Nephron progenitor cell (in vitro differentiated cells): Measurements from ENCODE around the gene HIBCH.
A peak's percentile ranks its signal among the peaks of the same experiment; 100 is the strongest.

Experiments
- DNase-seq: peaks from one replicate; pipeline ENCODE4 v3.0.0; 2021
- H3K27ac Mint-ChIP-seq: 2 replicates; pipeline ENCODE4 v1.8.0; 2021; ENCODE audit warnings: mild to moderate bottlenecking, moderate library complexity, mixed read lengths
- H3K27me3 Mint-ChIP-seq: 2 replicates; pipeline ENCODE4 v1.8.0; 2021; ENCODE audit warnings: mild to moderate bottlenecking, low read depth, mixed read lengths; ENCODE audit not compliant: poor library complexity
- H3K36me3 Mint-ChIP-seq: 2 replicates; pipeline ENCODE4 v1.8.0; 2021; ENCODE audit warnings: low read depth, mixed read lengths
- H3K4me1 Mint-ChIP-seq: 2 replicates; pipeline ENCODE4 v1.8.0; 2021; ENCODE audit warnings: mixed read lengths
- H3K4me3 Mint-ChIP-seq: 2 replicates; pipeline ENCODE4 v1.8.0; 2021; ENCODE audit warnings: mild to moderate bottlenecking, moderate library complexity, mixed read lengths
- H3K9me3 Mint-ChIP-seq: 2 replicates; pipeline ENCODE4 v1.8.0; 2021; ENCODE audit warnings: mild to moderate bottlenecking, moderate library complexity, mixed read lengths
- TF ChIP-seq, protein P1 (sequence below): fragments of 200-600 bp; sonication (generic); IDR thresholded peaks from 2 replicates; pipeline ENCODE4 v1.5.0; 2021; ENCODE audit warnings: antibody characterized with exemption

Gene HIBCH

DNA sequence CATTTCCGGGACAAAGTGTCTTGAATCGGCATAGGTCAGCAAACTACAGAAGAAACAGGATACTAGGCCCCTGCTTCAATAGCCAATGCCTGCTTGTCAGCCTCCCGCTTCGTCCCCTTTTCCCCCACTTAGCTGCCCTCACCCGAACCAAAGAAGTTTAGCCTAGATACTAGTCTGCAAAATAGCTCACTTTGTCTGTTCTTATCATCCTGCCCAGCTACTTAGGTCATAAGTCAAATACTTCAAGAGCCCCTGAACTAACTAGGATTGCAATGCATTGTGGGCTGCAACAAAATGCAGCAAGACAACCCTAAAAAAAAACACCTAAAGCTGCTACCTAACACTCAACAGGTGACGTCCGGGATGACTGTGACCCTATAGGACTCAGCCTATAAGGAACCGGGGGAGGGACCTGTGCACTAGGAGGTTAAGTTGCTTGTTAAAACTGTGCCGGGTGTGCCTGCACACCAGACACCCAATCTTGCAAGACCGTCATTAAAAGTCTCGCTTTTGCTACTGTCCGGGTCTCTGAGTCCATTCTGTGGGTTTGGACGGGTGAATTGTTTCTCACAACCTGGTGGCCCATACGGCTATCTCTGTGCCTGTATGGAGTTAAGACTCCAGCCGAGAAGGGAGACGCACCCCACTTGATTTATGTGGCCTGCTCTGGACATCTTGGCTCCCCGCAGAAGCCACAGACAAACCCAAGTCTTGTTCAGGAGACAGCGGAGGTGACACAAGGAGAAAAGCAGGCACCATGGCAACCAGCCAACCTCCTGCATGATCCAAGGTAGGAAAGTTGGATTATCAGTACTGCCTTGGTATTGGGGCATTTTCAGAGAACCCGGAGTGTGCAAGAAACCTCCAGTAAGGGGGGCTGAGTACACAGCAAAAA lies 105.9 kb downstream of the HIBCH start:
- Mint-ChIP-seq H3K4me3 (no peak overlapping the region), H3K4me1 (peaks cover 45% of the 10 kb centered on the region), H3K36me3 (peaks cover 4% of the 10 kb centered on the region), H3K9me3 (no peaks in the 10 kb centered on the region), H3K27ac (peak overlapping the region; percentile 70), H3K27me3 (no peaks in the 10 kb centered on the region)
- TF ChIP-seq, protein P1, sequence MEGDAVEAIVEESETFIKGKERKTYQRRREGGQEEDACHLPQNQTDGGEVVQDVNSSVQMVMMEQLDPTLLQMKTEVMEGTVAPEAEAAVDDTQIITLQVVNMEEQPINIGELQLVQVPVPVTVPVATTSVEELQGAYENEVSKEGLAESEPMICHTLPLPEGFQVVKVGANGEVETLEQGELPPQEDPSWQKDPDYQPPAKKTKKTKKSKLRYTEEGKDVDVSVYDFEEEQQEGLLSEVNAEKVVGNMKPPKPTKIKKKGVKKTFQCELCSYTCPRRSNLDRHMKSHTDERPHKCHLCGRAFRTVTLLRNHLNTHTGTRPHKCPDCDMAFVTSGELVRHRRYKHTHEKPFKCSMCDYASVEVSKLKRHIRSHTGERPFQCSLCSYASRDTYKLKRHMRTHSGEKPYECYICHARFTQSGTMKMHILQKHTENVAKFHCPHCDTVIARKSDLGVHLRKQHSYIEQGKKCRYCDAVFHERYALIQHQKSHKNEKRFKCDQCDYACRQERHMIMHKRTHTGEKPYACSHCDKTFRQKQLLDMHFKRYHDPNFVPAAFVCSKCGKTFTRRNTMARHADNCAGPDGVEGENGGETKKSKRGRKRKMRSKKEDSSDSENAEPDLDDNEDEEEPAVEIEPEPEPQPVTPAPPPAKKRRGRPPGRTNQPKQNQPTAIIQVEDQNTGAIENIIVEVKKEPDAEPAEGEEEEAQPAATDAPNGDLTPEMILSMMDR, result no peak
- DNase-seq, result no peak

DNA sequence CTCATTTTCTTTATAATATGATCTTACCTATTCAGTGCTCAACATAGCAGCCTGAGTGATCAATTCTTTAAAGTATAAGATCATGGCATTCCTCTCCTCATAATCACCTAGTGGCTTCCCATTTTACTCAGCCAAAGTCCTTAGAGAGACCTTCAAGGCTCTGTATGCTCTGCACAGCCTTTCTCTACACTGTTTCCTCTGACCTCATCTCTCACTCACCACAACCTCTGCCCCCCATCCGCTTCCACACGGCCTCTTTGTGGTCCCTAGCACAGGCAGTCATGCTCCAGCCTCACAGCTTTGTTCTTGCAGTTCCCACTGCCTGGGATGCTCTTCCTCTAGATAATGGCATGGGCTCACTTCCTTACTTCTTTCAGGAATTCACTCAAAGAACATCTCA lies 109.2 kb downstream of the HIBCH start:
- Mint-ChIP-seq H3K9me3 (no peaks in the 10 kb centered on the region), H3K4me3 (no peak overlapping the region), H3K36me3 (no peaks in the 10 kb centered on the region), H3K27ac (no peak overlapping the region), H3K4me1 (peaks cover 23% of the 10 kb centered on the region), H3K27me3 (no peaks in the 10 kb centered on the region)
- TF ChIP-seq, protein P1, result no peak
- DNase-seq, result no peak

DNA sequence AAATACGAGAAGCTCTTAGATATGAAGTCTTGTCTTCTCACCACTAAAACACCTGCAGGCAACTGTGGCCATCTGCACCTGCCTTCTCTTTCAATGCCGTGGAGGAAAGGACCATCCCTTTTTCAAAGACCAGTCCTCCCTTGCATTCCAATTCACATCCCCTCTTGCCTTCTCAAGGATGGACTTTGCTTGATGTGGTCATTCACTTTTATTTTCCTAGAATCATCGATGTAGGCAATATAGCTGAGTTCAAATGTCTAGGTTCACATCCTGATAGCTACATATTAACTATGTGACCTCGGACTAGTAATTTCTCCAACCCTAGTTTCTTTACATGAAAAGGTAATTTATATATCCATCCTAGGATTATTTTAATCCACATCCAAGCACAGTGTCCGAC lies 110.1 kb downstream of the HIBCH start:
- no peak for DNase-seq
- no peak overlapping the region for H3K27ac Mint-ChIP-seq
- peaks cover 14% of the 10 kb centered on the region for H3K4me1 Mint-ChIP-seq
- no peaks in the 10 kb centered on the region for H3K27me3 Mint-ChIP-seq
- peaks cover 3% of the 10 kb centered on the region for H3K36me3 Mint-ChIP-seq
- no peaks in the 10 kb centered on the region for H3K9me3 Mint-ChIP-seq
- H3K4me3 Mint-ChIP-seq, result no peak overlapping the region
- TF ChIP-seq, protein P1, result no peak

DNA sequence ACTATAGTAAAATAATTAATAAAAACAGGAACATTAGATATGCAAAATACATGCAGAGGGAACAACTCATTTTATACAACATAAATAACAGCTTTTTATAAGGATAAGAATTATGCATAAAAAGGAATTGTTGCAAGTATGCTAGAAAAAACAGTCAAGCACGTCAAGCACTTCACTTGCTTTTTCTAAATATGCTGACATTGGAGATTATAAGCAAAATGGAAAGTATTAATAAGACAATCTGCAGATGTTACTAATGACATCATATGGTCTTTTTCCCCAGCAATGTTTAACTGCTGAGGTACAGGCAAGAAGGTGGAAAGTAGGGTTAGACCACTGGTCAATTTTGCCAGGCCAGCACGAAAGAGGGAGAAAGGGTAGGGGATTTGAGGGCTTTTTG lies 111.7 kb downstream of the HIBCH start:
- Mint-ChIP-seq H3K36me3 (peaks cover 10% of the 10 kb centered on the region), H3K4me1 (no peaks in the 10 kb centered on the region), H3K27ac (no peak overlapping the region), H3K27me3 (no peaks in the 10 kb centered on the region), H3K4me3 (no peak overlapping the region), H3K9me3 (no peaks in the 10 kb centered on the region)
- TF ChIP-seq, protein P1, result no peak
- DNase-seq, result no peak

DNA sequence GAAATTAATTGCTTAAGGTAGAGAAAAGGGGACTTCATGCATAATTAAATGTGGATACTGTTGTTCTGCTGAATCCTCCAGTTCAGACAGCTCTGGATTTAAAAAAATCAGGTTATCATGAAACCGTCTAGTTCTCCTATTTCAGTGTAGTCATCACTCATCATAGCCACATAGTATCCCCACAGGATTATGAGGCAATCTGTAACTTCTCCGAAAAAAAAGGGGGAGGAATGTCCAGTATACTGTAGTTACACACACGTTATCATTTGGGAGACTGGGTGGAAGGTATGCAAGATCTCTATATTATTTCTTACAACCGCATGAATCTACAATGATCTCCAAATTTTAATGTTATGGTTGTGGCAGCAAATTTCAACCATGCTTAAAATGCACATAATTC lies 114.0 kb downstream of the HIBCH start:
- no peak overlapping the region for H3K4me3 Mint-ChIP-seq
- TF ChIP-seq, protein P1, result no peak
- peaks cover 17% of the 10 kb centered on the region for H3K36me3 Mint-ChIP-seq
- no peaks in the 10 kb centered on the region for H3K27me3 Mint-ChIP-seq
- H3K9me3 Mint-ChIP-seq, result no peaks in the 10 kb centered on the region
- no peaks in the 10 kb centered on the region for H3K4me1 Mint-ChIP-seq
- H3K27ac Mint-ChIP-seq, result no peak overlapping the region
- DNase-seq, result no peak

DNA sequence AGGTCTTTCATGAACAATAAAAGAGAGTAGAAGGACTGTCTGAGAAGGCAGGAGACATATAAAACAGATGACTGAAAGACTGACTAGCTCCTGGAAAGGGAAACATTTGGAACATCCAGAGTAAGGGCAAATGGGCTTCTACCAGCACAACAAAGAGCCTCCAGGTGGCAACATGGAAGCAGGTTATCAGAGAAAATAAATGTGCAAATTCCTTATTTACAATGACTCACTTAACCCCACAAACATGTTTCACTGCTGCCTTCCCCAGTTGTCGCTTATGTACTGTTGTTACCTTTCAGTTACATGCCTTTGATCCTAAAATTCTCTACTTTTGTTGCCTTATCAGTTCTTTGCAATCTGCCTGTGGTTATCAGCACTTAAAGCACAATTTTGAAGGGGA lies 117.0 kb downstream of the HIBCH start:
- DNase-seq, result no peak
- TF ChIP-seq, protein P1, result no peak
- no peaks in the 10 kb centered on the region for H3K27me3 Mint-ChIP-seq
- peaks cover 5% of the 10 kb centered on the region for H3K4me1 Mint-ChIP-seq
- no peak overlapping the region for H3K4me3 Mint-ChIP-seq
- no peak overlapping the region for H3K27ac Mint-ChIP-seq
- peaks cover 39% of the 10 kb centered on the region for H3K36me3 Mint-ChIP-seq
- H3K9me3 Mint-ChIP-seq, result no peaks in the 10 kb centered on the region
